Naive B cell (primary cell): Measurements from ENCODE around the gene WNK2. TPM values are rescaled to one million over a fixed set of nuclear protein-coding genes. Genes with fewer than 3 reads are reported as not detected.

Experiments
- ATAC-seq, 2 donors: fragments of 150-1000 bp; cut with Tn5 transposase; 2 replicates each; pipeline ENCODE4 v1.10.0; 2021; ENCODE audit warnings: low read depth in 2 of 2, mild to moderate bottlenecking in 2 of 2, moderate library complexity in 2 of 2
- DNase-seq: peaks from one replicate; pipeline ENCODE4 v3.0.0; 2022
- H3K27ac Mint-ChIP-seq, 6 donors: one replicate each; pipeline ENCODE4 v1.8.0; 2020 to 2022; ENCODE audit warnings: mild to moderate bottlenecking in 6 of 6, mixed read lengths in 6 of 6, moderate library complexity in 5 of 6, inconsistent platforms in 2 of 6
- H3K27me3 Mint-ChIP-seq, 3 donors: one replicate each; pipeline ENCODE4 v1.8.0; 2021 to 2022; ENCODE audit warnings: mixed read lengths in 3 of 3, mild to moderate bottlenecking in 1 of 3
- H3K36me3 Mint-ChIP-seq, 2 donors: one replicate each; pipeline ENCODE4 v1.8.0; 2020 to 2022; ENCODE audit warnings: mixed read lengths in 2 of 2, inconsistent platforms in 1 of 2, mild to moderate bottlenecking in 1 of 2
- H3K4me1 Mint-ChIP-seq, 3 donors: one replicate each; pipeline ENCODE4 v1.8.0; 2020 to 2022; ENCODE audit warnings: mixed read lengths in 3 of 3, inconsistent platforms in 1 of 3, mild to moderate bottlenecking in 1 of 3, moderate library complexity in 1 of 3
- H3K4me3 Mint-ChIP-seq, 8 donors: one replicate each; pipeline ENCODE4 v1.8.0; 2020 to 2022; ENCODE audit warnings: mild to moderate bottlenecking in 8 of 8, mixed read lengths in 8 of 8, moderate library complexity in 8 of 8, inconsistent platforms in 2 of 8
- H3K9me3 Mint-ChIP-seq, 7 donors: one replicate each; pipeline ENCODE4 v1.8.0; 2020 to 2022; ENCODE audit warnings: mixed read lengths in 7 of 7, mild to moderate bottlenecking in 5 of 7, inconsistent platforms in 2 of 7, moderate library complexity in 1 of 7
- polyA plus RNA-seq, 6 donors: library from polyadenylated mRNA; unstranded; fragments of 300-500 nt; fragmentation: Illumina TruSeq; gene quantifications; one replicate each; pipeline ENCODE4 v1.2.3, GENCODE V29; 2021; ENCODE audit warnings: low read depth in 6 of 6

WNK2 gene
- polyA plus RNA-seq, 6 donors from 2014 or later, result not detected

DNA sequence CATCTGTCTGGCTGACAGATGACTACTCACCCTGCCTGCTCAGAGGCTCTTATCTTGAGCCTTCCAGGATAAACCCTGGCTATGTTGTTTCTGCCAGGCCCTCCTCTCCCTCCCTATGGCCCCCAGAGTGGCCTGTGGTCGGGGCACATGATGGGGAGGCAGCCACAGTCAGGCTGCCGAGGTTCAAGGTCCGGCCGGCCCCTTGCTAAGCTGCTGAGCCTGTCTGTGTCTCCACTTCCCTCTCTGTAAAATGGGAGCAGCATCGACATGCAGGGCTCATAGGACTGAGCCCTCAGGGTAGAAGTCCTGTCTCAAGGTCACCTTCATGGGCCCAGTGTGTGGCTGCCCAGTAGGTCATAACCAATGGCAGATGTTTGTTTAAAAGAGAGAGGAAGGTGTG, 28.5 kb downstream of the WNK2 start:
- Mint-ChIP-seq H3K4me1 (peaks cover 0 to 4% (median 0%) of the 10 kb centered on the region in 3 donors), H3K4me3 (no peak overlapping the region), H3K9me3 (peaks cover 3 to 13% (median 10%) of the 10 kb centered on the region in 7 donors), H3K27me3 (peaks cover 7 to 11% (median 8%) of the 10 kb centered on the region in 3 donors), H3K27ac (no peak overlapping the region), H3K36me3 (peaks cover 7 to 8% of the 10 kb centered on the region in 2 donors)
- DNase-seq (no peak), ATAC-seq (no peak)

GRCh38 chr9:93216073-93216365, 32.1 kb downstream of the WNK2 start:
- ATAC-seq (no peak), DNase-seq (no peak)
- no peaks in the 10 kb centered on the region for H3K4me1 Mint-ChIP-seq
- H3K36me3 Mint-ChIP-seq, result peaks cover 7 to 8% of the 10 kb centered on the region in 2 donors
- H3K9me3 Mint-ChIP-seq, result peaks cover 2 to 15% (median 7%) of the 10 kb centered on the region in 7 donors
- H3K27me3 Mint-ChIP-seq, result peaks cover 8 to 13% (median 11%) of the 10 kb centered on the region in 3 donors
- H3K4me3 Mint-ChIP-seq, result no peak overlapping the region
- H3K27ac Mint-ChIP-seq, result no peak overlapping the region

DNA sequence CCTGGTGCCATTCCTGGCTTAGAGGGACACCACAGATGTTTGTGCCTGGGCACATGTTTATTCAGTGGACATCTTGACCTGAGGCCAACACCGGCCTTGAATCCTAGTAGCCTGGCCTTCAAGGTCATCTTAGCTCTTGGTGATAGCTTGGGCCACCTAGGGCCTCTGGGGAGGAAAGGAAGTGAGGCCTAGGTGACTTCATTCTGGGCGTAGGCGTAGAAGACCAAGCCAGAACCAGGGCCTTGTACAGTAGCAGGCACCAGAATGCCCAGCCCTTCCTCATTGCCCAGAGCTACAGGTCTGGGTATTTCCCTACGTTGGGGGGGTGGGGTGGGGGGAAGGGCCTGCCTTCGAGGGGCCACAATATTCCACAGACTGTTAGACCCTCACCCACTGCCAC, 33.8 kb downstream of the WNK2 start:
- Mint-ChIP-seq H3K9me3 (peaks cover 2 to 15% (median 7%) of the 10 kb centered on the region in 7 donors), H3K4me1 (peaks cover under 1 to 2% (median 2%) of the 10 kb centered on the region in 3 donors), H3K27ac (no peak overlapping the region), H3K36me3 (peaks cover 7 to 8% of the 10 kb centered on the region in 2 donors), H3K4me3 (no peak overlapping the region), H3K27me3 (peaks cover 11 to 16% (median 14%) of the 10 kb centered on the region in 3 donors)
- ATAC-seq (no peak), DNase-seq (no peak)

GRCh38 chr9:93218161-93218560, 34.2 kb downstream of the WNK2 start:
- Mint-ChIP-seq H3K4me3 (no peak overlapping the region), H3K9me3 (peaks cover 2 to 15% (median 7%) of the 10 kb centered on the region in 7 donors), H3K36me3 (peaks cover 7 to 8% of the 10 kb centered on the region in 2 donors), H3K27ac (peak overlapping the region in 1 of 6 donors; percentile 67), H3K4me1 (peaks cover 3 to 6% (median 6%) of the 10 kb centered on the region in 3 donors), H3K27me3 (peaks cover 11 to 18% (median 16%) of the 10 kb centered on the region in 3 donors)
- DNase-seq, result no peak
- no peak for ATAC-seq

DNA sequence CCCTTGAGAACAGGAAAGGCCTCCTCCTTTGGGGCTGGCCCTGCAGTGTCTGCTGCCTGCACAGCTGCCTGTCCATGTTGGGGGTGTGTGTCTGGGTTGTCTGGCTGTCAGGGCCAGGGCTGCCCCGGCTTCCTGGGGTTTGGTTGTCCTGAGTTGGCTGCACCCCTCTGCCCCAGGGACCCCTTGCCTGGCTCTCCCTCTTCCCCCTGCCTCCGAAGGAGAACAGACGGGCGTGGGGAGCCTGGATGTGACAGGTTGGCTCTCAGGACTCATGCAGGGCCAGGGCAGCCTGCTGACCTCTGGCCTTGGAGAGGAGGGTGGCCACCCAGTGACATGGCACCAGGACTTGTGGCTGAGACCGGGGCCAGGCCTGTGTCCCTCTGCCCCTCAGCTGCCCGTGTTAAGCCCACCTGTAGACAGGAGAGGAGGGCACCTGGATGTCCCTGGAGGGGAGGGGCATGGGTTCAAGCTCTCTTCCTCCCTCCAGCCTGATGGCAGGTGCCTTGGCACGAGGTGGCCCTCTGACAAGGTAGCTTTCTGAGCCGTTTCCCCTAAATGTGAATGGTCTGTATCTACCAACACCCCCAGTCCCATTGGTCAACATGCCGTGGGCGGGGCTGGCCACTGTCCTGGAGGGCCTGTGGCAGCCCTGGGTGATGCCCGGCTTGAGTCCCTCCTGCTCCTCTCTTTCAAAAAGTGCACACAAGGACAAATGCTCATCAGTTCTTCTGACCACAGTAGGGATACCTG, 34.9 kb downstream of the WNK2 start:
- Mint-ChIP-seq H3K27ac (peak overlapping the region in 1 of 6 donors; percentile 67), H3K36me3 (peaks cover 7 to 8% of the 10 kb centered on the region in 2 donors), H3K4me1 (peaks cover 3 to 12% (median 10%) of the 10 kb centered on the region in 3 donors), H3K27me3 (peaks cover 9 to 18% (median 16%) of the 10 kb centered on the region in 3 donors), H3K9me3 (peaks cover 2 to 15% (median 7%) of the 10 kb centered on the region in 7 donors), H3K4me3 (no peak overlapping the region)
- no peak for ATAC-seq
- no peak for DNase-seq

- Mint-ChIP-seq H3K9me3 (peaks cover 2 to 15% (median 7%) of the 10 kb centered on the region in 7 donors), H3K4me1 (peaks cover 3 to 12% (median 11%) of the 10 kb centered on the region in 3 donors), H3K27me3 (peaks cover 7 to 18% (median 16%) of the 10 kb centered on the region in 3 donors), H3K4me3 (no peak overlapping the region), H3K27ac (no peak overlapping the region), H3K36me3 (peaks cover 7 to 8% of the 10 kb centered on the region in 2 donors)
- ATAC-seq (no peak), DNase-seq (no peak)
Measured at GRCh38 chr9:93219692-93220091, 35.8 kb downstream of the WNK2 start.

DNA sequence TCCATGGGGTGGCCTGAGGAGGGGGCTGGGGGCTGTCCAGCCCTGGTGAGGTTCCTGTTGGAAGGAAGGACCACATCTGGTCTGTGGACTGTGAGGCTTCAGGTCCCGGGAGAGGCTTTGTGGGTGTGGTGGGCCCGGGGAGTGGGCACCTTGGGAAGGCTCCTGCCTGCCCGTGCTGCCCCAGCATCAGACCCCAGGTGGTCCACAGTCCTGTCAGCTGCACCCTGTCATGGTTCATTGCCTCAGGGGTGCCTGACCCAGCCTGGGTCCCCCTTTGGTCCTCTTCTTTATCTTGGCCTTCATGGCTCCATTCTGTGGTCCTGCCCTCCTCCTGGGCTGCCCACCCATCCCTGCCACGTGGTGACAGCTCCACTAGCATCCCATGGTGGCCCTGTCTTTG, 36.7 kb downstream of the WNK2 start:
- Mint-ChIP-seq H3K4me3 (no peak overlapping the region), H3K4me1 (peaks cover 8 to 18% (median 18%) of the 10 kb centered on the region in 3 donors), H3K36me3 (peaks cover 3 to 5% of the 10 kb centered on the region in 2 donors), H3K9me3 (peaks cover 0 to 10% (median 3%) of the 10 kb centered on the region in 7 donors), H3K27ac (peak overlapping the region in 1 of 6 donors; percentile 66), H3K27me3 (peaks cover 8 to 15% (median 13%) of the 10 kb centered on the region in 3 donors)
- DNase-seq (no peak), ATAC-seq (no peak)

DNA sequence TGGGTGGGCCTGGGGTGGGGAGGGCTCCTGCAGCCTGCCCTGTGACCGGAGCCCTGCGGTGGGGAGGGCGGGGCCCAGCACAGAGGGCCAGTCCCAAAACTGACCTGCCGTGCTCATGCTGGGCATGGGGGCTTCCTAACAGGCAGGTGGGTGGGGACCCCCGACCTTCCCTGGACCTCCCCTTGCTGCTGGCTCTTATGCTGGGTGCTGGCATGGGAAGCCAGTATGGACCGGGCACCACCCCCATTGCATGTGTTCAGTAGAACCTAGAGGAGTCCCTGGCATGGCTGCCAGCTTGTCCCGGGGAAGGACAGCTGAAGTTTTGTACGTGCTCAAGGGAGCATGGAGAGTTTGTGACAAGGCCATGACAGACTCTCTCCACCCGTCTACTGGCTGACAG, 37.1 kb downstream of the WNK2 start:
- Mint-ChIP-seq H3K4me1 (peaks cover 12 to 22% (median 22%) of the 10 kb centered on the region in 3 donors), H3K27me3 (peaks cover 5 to 11% (median 9%) of the 10 kb centered on the region in 3 donors)

DNA sequence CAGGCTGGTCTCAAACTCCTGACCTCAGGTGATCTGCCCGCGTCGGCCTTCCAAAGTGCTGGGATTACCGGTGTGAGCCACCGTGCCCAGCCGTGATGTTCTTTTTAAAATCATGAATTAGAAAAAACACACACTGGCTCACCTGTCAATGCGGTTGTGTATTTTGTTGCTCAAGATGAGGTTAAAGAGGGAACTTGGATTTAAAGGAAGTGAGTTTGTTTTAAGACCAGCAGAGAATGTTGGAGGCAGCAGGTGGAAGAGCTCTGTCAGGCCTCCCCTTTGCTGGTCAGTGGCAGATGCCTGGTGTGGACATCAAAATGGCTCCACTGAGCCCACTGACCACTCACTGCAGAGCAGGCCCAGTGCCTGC, 38.9 kb downstream of the WNK2 start:
- DNase-seq (no peak), ATAC-seq (peak in 1 of 2 donors; percentile 11)
- H3K36me3 Mint-ChIP-seq, result no peaks in the 10 kb centered on the region
- peaks cover 16 to 29% (median 22%) of the 10 kb centered on the region in 3 donors for H3K4me1 Mint-ChIP-seq
- H3K4me3 Mint-ChIP-seq, result no peak overlapping the region
- H3K9me3 Mint-ChIP-seq, result no peaks in the 10 kb centered on the region
- peak overlapping the region in 1 of 6 donors; percentile 21 for H3K27ac Mint-ChIP-seq
- H3K27me3 Mint-ChIP-seq, result peaks cover 8 to 11% (median 8%) of the 10 kb centered on the region in 3 donors

More for the DNA sequence above, 37.1 kb downstream of the WNK2 start:
- Mint-ChIP-seq H3K9me3 (peaks cover 0 to 6% (median 1%) of the 10 kb centered on the region in 7 donors), H3K27ac (no peak overlapping the region), H3K4me3 (no peak overlapping the region), H3K36me3 (peaks cover 0 to under 1% of the 10 kb centered on the region in 2 donors)
- DNase-seq (no peak), ATAC-seq (no peak)

DNA sequence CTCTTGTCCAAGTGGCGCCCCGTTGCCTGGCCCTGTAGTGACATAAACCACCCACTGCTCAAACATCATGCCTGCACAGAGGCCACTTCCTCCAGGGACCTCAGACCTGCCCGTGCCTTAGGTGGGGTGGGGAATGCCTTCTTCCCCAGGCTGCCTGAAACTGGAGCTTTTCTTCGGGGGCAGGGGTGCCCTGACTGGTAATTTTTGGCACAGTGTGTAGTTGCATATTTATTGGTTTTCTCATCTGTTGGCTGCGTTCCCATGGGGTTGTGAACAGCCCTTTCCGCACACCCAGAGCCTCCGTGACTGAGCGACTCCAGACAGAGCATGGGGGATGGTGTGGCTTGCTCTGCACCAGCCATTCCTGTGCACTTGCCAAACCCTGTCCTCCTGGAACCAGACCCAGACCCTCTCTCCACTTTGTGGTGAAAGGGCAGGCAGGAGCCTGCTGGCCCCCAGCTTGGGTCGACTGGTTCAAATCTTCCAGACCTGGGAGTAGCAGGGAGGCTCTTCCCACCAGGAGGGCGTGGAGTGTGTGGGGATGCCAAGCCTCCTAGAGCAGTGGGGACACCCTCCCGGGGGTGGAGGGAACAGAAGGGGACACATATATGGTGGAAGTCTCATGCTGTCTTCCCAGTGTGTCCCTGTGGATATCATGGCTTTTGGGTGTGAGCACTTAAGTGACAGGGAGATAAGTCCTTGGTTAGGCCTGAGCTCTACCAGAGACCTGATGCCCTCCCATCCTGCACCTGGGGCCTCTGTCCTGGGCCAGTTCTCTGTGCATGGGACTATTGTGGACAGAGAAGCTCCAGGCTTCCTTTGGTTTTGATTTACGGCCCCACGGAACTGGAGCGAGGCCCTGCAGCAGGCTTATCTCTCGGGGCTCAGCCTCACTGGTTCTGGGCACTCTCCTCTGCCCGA, 39.6 kb downstream of the WNK2 start:
- H3K4me1 Mint-ChIP-seq, result peaks cover 16 to 29% (median 26%) of the 10 kb centered on the region in 3 donors
- H3K9me3 Mint-ChIP-seq, result no peaks in the 10 kb centered on the region
- peaks cover 8 to 18% (median 8%) of the 10 kb centered on the region in 3 donors for H3K27me3 Mint-ChIP-seq
- DNase-seq (no peak), ATAC-seq (peak in 1 of 2 donors; percentile 35)
- H3K36me3 Mint-ChIP-seq, result no peaks in the 10 kb centered on the region
- H3K4me3 Mint-ChIP-seq, result no peak overlapping the region
- H3K27ac Mint-ChIP-seq, result peak overlapping the region in 2 of 6 donors; percentile 21 to 65

GRCh38 chr9:93224591-93224990, 40.7 kb downstream of the WNK2 start:
- Mint-ChIP-seq H3K27me3 (peaks cover 8 to 21% (median 8%) of the 10 kb centered on the region in 3 donors), H3K4me3 (no peak overlapping the region), H3K36me3 (no peaks in the 10 kb centered on the region), H3K9me3 (no peaks in the 10 kb centered on the region), H3K27ac (no peak overlapping the region), H3K4me1 (peaks cover 16 to 29% (median 27%) of the 10 kb centered on the region in 3 donors)
- DNase-seq, result no peak
- ATAC-seq, result no peak

GRCh38 chr9:93225417-93225816, 41.5 kb downstream of the WNK2 start:
- peaks cover 8 to 23% (median 8%) of the 10 kb centered on the region in 3 donors for H3K27me3 Mint-ChIP-seq
- H3K9me3 Mint-ChIP-seq, result no peaks in the 10 kb centered on the region
- H3K27ac Mint-ChIP-seq, result no peak overlapping the region
- ATAC-seq, result peak; percentile 41 to 48
- peaks cover 16 to 29% (median 27%) of the 10 kb centered on the region in 3 donors for H3K4me1 Mint-ChIP-seq
- H3K4me3 Mint-ChIP-seq, result no peak overlapping the region
- no peak for DNase-seq
- no peaks in the 10 kb centered on the region for H3K36me3 Mint-ChIP-seq

- no peak overlapping the region for H3K4me3 Mint-ChIP-seq
- H3K27ac Mint-ChIP-seq, result no peak overlapping the region
- no peak for DNase-seq
- no peak for ATAC-seq
- H3K4me1 Mint-ChIP-seq, result peaks cover 16 to 29% (median 27%) of the 10 kb centered on the region in 3 donors
- H3K27me3 Mint-ChIP-seq, result peaks cover 8 to 22% (median 8%) of the 10 kb centered on the region in 3 donors
- H3K9me3 Mint-ChIP-seq, result no peaks in the 10 kb centered on the region
- H3K36me3 Mint-ChIP-seq, result no peaks in the 10 kb centered on the region
Measured at GRCh38 chr9:93225892-93226291, 42.0 kb downstream of the WNK2 start.
